Osteoblast (primary cell): Measurements from ENCODE around the gene RUNDC3A. TPM values are rescaled to one million over a fixed set of nuclear protein-coding genes. Genes with fewer than 3 reads are reported as not detected.

ENCODE experiments used
- DNase-seq: peaks from one replicate; pipeline ENCODE4 v3.0.0; 2011; ENCODE audit warnings: low spot score, mixed read lengths; ENCODE audit not compliant: insufficient read length; ENCODE audit errors: missing footprints
- H2AFZ ChIP-seq: 2 replicates; pipeline ENCODE4 v1.6.0; 2011; ENCODE audit warnings: mild to moderate bottlenecking, low read length
- H3K27ac ChIP-seq: 2 replicates; pipeline ENCODE4 v1.5.1; 2011; ENCODE audit warnings: mild to moderate bottlenecking, low read depth, low read length, moderate library complexity
- H3K27me3 ChIP-seq: 2 replicates; pipeline ENCODE4 v1.6.0; 2012; ENCODE audit warnings: mild to moderate bottlenecking, control low read depth, inconsistent platforms, low read length, moderate library complexity; ENCODE audit not compliant: insufficient read depth
- H3K36me3 ChIP-seq: 2 replicates; pipeline ENCODE4 v1.5.1; 2011; ENCODE audit warnings: mild to moderate bottlenecking, low read length, control low read depth, moderate library complexity; ENCODE audit not compliant: insufficient read depth
- H3K4me1 ChIP-seq: 2 replicates; pipeline ENCODE4 v1.5.1; 2011; ENCODE audit warnings: mild to moderate bottlenecking, low read length, control low read depth, moderate library complexity; ENCODE audit not compliant: insufficient read depth
- H3K4me2 ChIP-seq: 2 replicates; pipeline ENCODE4 v1.6.0; 2011; ENCODE audit warnings: mild to moderate bottlenecking, low read length; ENCODE audit not compliant: insufficient read depth
- H3K4me3 ChIP-seq: fragments of 200-600 bp; sonication (generic); 3 replicates; pipeline ENCODE4 v1.5.1; 2012; ENCODE audit warnings: mild to moderate bottlenecking, low read length, inconsistent platforms; ENCODE audit not compliant: insufficient read depth
- H3K79me2 ChIP-seq: 2 replicates; pipeline ENCODE4 v1.6.0; 2012; ENCODE audit warnings: mild to moderate bottlenecking, low read length, control low read depth, inconsistent platforms; ENCODE audit not compliant: insufficient read depth
- H3K9me3 ChIP-seq: 2 replicates; pipeline ENCODE4 v1.5.1; 2011; ENCODE audit warnings: low read depth, low read length, control low read depth
- H4K20me1 ChIP-seq: 2 replicates; pipeline ENCODE4 v1.6.0; 2012; ENCODE audit warnings: mild to moderate bottlenecking, low read length, control low read depth; ENCODE audit not compliant: insufficient read depth
- total RNA-seq: library from RNA; depleted of rRNA; stranded (reverse); fragments of >200 nt; gene quantifications from 2 replicates; pipeline ENCODE4 v1.2.3, GENCODE V29; 2012
- TF ChIP-seq, protein P1 (sequence below): IDR thresholded peaks from 2 replicates; pipeline ENCODE4 v1.5.1; 2011; ENCODE audit warnings: mild to moderate bottlenecking, low read depth, low read length, moderate library complexity; ENCODE audit errors: extremely low read depth

RUNDC3A gene
- total RNA-seq, 1 donor: not detected

DNA sequence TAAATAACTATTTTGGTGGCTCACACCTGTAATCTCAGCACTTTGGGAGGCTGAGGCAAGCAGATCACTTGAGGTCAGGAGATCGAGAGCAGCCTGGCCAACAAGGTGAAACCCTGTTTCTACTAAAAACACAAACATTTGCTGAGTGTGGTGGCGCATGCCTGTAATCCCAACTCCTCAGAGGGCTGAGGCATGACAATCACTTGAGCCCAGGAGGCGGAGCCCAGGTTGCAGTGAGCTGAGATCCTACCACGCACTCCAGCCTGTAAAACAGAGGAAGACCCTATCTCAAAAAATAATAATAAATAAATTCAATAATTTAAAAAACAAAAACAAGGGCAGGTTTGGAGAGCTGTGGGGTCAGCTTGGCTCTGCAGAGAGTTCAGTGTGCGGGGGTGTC is 34.8 kb upstream of the RUNDC3A start:
- H3K27ac ChIP-seq: no peak overlapping the region
- no peak for DNase-seq
- no peaks in the 10 kb centered on the region for H3K9me3 ChIP-seq
- H3K36me3 ChIP-seq: no peaks in the 10 kb centered on the region
- TF ChIP-seq, protein P1, sequence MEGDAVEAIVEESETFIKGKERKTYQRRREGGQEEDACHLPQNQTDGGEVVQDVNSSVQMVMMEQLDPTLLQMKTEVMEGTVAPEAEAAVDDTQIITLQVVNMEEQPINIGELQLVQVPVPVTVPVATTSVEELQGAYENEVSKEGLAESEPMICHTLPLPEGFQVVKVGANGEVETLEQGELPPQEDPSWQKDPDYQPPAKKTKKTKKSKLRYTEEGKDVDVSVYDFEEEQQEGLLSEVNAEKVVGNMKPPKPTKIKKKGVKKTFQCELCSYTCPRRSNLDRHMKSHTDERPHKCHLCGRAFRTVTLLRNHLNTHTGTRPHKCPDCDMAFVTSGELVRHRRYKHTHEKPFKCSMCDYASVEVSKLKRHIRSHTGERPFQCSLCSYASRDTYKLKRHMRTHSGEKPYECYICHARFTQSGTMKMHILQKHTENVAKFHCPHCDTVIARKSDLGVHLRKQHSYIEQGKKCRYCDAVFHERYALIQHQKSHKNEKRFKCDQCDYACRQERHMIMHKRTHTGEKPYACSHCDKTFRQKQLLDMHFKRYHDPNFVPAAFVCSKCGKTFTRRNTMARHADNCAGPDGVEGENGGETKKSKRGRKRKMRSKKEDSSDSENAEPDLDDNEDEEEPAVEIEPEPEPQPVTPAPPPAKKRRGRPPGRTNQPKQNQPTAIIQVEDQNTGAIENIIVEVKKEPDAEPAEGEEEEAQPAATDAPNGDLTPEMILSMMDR: no peak
- H2AFZ ChIP-seq: no peak overlapping the region
- H4K20me1 ChIP-seq: no peaks in the 10 kb centered on the region
- no peak overlapping the region for H3K4me2 ChIP-seq
- H3K27me3 ChIP-seq: peaks cover 9% of the 10 kb centered on the region
- H3K79me2 ChIP-seq: no peaks in the 10 kb centered on the region
- H3K4me3 ChIP-seq: no peak overlapping the region
- no peaks in the 10 kb centered on the region for H3K4me1 ChIP-seq

DNA sequence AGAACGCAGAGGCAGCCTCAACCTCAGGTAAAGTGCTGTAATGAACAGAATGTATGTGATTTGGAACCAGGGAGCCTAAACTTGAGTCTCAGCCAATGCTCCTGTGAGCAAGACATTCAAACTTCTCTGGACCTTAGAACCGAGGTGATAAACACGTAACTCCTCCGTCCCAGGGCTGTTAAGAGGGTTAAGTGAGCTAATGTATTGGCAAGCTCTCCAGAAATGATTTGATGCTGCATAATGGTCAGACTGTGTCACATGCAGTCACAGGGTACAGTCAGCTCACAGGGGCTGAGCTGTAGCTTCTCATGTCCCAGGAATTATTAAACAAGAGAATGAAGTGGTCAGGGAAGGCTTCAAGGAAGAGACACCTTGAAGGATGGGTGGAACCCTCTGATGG is 30.4 kb upstream of the RUNDC3A start:
- Histone ChIP-seq H2AFZ (no peak overlapping the region), H3K79me2 (no peaks in the 10 kb centered on the region), H3K4me3 (no peak overlapping the region), H3K36me3 (no peaks in the 10 kb centered on the region), H3K27ac (no peak overlapping the region), H3K27me3 (no peaks in the 10 kb centered on the region), H3K4me1 (peaks cover 12% of the 10 kb centered on the region), H3K4me2 (no peak overlapping the region), H3K9me3 (no peaks in the 10 kb centered on the region), H4K20me1 (no peaks in the 10 kb centered on the region)
- TF ChIP-seq, protein P1: no peak
- peak; percentile 71 for DNase-seq

DNA sequence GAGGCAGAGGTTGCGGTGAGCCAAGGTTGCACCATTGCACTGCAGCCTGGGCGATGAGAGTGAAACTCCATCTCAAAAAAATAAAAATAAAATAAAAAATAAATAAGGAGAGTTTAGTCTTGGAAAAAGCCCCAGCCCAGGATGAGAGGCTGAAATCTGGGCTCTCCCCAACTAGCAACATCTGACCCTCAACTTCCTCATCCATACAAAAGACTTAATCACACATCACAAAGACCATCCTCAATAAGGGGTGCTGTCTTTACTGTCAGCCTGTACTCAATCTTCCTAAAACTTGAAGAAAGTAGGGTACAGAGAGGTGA is 29.1 kb upstream of the RUNDC3A start:
- Histone ChIP-seq H3K27me3 (no peaks in the 10 kb centered on the region), H3K27ac (peak overlapping the region; percentile 60)

DNA sequence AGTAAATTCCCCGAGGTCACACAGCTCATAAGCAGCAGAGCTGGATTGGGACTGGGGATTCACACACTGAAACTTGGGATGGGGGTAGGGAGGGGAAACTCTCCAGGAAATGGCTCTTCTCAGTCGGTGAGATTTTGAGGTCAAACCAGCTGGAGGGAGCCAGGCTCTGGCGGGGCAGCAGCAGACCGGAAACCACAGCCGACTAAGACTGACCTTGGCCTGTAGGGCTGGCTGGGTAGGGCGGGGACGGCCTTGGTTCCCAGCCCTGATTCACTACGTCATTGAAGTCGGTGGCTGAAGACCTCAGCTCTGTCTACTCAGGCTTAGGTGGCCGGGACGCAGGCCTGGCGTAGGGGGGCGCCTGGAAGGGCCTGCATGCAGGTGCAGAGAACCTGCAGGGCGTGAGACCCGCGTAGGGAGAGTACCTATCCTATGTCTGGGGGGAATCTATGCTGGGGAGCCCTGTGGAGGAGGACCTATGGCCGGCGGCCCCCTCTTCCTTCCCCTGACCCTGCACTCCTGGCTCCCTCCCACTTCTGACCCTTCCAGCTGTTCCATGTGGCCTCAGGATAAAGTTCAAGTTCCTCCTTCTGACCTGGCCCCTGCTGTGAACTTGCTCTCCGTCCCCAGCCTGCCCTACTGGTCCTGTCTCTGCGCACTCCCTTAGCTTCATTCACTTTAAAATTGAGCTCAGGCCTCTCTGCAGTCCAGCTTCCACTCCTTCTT is 28.6 kb upstream of the RUNDC3A start:
- Histone ChIP-seq H4K20me1 (no peaks in the 10 kb centered on the region), H3K4me3 (no peak overlapping the region), H3K36me3 (no peaks in the 10 kb centered on the region), H3K27me3 (no peaks in the 10 kb centered on the region), H2AFZ (peak overlapping the region; percentile 65), H3K79me2 (no peaks in the 10 kb centered on the region), H3K4me1 (peaks cover 12% of the 10 kb centered on the region), H3K9me3 (no peaks in the 10 kb centered on the region), H3K27ac (peak overlapping the region; percentile 60), H3K4me2 (peak overlapping the region; percentile 64)
- DNase-seq: peak; percentile 93
- TF ChIP-seq, protein P1: no peak

More for the DNA sequence above, 29.1 kb upstream of the RUNDC3A start:
- H3K36me3 ChIP-seq: no peaks in the 10 kb centered on the region
- TF ChIP-seq, protein P1: no peak
- peak overlapping the region; percentile 64 for H3K4me2 ChIP-seq
- peak overlapping the region; percentile 65 for H2AFZ ChIP-seq
- H4K20me1 ChIP-seq: no peaks in the 10 kb centered on the region
- H3K4me1 ChIP-seq: peaks cover 12% of the 10 kb centered on the region
- H3K4me3 ChIP-seq: no peak overlapping the region
- no peak for DNase-seq
- H3K9me3 ChIP-seq: no peaks in the 10 kb centered on the region
- no peaks in the 10 kb centered on the region for H3K79me2 ChIP-seq
